AML-193 (cell line): ENCODE data around the gene MRPS7.
"Not testable (repeated sequence)": the region's sequence is repeated elsewhere in the genome, so short reads cannot be mapped to it uniquely, and the experiment has no call there.

ENCODE experiments used
- DNase-seq, 2 experiments: peaks; one replicate each; lab custom pipeline; 2025; lab: John Stamatoyannopoulos, UW

MRPS7 gene

DNA sequence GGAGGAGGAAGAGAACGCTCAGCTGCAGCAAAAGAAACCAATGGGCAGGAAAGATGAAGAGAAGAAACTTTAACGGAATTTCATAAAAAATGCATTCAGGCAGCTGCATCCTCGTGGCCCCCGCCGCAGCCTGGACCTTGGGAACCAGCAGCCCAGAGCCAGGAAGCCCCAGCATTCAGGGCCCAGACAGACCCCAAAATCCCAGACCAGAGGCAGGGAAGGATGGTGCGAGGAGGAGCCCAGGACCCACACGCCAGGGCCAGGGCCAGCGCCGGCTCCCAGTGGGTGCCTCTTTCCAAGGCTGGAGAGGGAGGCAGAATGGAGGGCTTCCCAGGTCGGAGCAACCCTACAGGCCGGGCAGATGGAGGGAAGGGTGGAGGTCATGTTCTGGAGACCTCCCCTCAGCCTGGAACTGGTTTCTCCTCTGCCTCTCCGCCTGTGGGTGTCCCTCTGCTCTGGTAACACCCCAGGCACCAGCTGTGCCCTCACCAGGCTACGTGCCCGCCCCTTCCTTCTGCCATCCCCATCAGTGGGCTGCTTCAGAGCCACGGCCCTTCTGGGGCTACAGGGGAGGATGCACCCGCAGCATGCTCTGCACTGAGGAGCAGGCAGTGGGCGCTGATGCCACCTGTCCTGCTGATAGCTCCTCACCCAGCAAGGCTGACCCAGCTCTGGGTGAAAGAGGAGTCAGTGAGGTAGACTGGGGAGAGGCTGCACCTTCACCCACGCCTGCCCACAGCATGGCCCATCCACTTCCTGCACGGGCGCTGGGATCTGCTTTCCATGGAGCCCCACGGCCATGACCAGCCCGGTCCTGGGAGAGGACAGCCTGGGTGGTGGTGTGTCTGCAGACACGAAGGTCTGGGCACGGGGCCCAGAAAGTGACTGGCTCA lies 10.5 kb downstream of the MRPS7 start:
- DNase-seq = no peak

DNA sequence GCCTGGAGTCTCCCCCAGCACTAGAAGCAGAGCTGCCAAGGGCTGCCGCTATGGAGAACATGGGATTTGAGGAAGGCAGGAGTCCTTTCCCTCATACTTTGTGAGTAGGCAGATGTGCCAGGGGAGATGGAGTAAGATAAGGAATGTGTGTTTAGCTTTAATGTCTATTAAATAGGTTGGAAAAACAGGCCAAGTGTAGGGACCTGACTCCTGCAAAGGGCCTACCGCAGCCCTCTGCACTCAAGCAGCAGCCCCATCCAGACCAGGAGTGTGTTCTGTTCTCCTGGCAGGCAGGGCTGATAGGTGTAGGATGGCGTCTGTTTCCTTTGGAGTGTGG lies 11.1 kb downstream of the MRPS7 start:
- no peak for DNase-seq

DNA sequence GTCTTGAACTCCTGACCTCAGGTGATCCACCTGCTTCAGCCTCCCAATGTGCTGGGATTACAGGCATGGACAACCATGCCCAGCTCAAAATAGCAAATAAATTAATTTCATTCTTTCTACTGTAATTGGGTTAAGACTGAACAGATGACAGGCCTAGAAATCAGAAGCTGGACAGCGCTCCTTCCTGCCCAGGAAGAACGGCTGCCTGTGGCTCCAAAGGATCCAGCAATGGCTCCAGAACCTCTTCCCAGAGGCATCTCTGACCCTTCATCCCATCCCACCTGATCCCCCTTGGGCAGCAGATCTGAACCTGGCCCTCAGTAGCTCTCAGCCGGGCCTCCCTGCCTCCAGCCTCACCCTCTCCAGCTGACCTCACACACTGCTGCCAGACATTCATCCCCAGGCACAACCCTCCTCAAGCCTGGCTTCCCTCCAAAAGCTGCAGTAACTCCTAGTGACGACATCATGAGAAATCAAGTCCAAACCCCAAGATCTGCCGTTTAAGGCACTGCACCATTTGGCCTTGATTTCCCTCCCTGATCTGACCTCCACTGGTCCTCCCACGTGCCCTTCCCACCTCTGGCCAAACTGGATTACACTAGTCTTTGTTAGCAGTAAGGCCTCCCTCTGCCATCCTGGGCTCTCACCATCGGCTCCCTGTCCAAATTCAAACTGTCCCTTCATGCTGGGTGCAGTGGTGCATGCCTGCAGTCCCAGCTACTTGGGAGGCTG lies 12.5 kb downstream of the MRPS7 start:
- DNase-seq = peak in 1 of 2 experiments; percentile 21

DNA sequence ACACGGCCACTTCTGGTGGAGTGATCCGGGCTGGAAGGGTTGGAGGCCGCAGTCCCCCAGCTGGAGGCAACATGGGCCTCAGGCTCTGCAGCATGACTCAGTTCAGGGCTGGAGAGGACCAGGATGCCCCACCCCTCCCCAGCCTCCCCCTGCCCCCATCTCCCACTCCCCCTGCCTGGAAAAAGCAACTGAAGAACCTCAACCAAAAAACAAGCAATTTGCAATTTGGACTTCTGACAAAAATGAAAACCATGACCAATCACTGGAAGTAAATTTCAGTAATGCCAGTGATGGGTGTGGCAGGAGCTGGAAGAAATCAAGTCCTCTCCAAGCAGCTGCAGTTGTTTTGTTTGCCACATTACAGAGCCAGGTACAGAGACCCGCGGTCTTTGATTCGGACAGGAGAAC lies 16.0 kb downstream of the MRPS7 start:
- no peak for DNase-seq

DNA sequence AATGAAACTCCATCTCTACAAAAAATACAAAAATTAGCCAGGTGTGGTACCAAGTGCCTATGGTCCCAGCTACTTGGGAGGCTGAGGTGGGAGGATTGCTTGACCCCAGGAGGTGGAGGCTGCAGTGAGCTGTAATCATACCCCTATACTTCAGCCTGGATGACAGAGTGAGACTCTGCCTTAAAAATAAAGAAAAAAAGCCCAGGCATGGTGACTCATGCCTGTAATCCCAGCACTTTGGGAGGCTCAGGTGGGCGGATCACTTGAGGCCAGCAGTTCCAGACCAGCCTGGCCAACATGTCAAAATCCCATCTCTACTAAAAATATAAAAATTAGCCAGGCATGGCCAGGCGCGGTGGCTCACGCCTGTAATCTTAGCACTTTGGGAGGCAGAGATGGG lies 18.5 kb downstream of the MRPS7 start:
- DNase-seq = not testable (repeated sequence)

DNA sequence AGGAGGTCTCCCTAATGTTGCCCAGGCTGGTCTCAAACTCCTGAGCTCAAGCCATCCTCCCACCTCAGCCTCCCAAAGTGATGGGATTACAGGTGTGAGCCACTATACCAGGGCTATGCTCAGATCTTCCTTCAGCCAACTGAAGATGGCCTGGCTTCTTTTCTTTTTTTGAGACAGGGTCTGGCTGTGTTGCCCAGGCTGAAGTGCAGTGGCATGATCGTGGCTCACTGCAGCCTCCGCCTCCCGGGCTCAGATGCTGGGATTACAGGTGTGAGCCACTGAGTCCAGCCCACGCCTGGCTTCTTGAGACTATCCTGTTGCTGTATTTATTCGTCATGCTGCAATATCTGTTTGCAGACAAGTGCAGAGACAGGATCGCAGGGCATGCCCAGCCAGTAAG lies 23.4 kb downstream of the MRPS7 start:
- no peak for DNase-seq

DNA sequence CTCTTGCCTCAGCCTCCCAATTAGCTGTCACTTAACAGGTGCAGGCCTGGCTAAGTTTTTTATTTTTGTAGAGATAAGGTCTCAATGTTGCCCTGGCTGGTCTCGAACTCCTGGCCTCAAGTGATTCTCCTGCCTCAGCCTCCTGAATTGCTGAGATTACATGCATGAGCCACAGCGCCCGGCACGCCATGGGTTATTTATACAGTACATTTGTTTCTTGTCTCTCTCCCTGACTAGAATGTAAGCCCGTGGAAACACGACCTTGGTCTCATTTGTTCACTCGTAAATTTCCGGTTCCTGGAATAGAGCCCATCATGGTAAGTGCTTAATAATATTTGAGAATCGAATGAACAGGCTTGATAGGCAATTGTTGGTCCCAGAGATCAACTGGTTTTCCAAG lies 25.5 kb downstream of the MRPS7 start:
- DNase-seq = no peak

DNA sequence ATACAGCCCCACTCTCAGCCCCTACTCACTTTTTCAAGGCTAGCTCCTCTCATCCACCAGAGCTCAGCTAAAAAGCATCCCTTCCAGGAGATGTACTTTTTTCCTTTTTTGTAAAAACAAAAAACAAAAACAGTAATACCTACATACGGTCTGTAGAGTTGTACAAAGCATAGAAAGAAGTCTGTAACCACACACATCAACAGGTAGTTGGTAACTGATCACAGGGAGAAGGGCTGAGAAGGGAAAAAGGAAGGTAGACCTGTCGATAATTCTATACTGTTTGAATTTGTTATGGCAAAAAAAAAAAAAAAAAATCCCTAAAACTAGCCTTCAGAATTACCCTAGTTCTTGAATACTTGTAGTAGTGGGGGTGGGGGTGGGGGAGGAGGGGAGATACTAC lies 26.7 kb downstream of the MRPS7 start:
- no peak for DNase-seq

DNA sequence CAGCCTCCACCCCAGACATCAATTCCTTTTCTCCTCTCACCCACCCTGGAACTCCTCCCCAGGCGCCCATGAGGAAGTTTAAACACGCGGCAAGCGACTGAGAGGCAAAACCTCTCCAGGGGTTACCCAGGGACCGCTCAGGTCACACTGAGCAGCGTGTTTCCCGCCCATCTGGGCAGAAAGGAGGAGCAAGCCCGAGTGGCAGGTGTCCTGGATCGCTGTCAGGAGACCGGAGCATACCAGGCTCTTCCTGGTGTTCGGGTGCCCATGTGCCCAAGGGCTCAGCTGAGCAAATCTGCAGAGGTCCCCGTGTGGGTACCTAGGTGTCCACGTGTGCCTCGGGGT lies 27.1 kb downstream of the MRPS7 start:
- peak; percentile 43 to 54 for DNase-seq

DNA sequence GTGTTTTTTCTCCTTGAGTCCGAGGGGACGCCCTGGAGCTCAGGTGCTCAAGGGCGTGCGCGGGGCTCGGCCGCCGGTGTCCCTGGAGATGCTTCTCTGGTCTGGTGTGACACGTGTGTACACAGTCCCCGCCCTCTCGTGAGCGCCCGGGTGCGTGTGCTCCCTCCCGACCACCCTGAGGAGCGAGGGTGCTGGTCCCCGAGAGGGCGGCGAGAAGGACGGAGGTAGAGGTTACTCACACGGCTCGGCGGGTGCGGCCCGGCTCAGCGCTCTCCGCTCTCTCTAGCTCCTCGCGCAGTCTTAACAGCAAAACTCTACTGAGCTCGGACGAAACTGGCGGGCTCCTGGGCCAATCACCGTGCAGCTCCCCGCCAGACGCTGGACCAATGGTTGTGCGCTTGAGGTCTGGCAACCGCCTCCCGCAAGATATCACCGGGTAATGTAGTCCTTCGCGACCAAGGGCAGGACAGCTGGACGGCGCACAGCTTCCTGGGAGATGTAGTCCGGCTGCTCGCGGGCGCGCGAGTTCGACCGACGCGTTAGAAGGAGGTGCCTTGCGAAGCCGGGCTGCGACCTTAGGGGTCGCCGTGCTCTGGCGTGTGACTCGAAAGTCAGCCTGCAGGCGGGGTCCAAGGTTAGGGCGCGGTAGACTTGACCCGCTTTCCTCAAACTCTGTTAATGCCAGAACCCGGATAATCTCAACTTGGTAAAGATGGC lies 27.6 kb downstream of the MRPS7 start, which contains the start of gene SLC25A19:
SLC25A19 (minus strand) TSS at position 319 of the 717 bp plus-strand sequence. CDS start 2,669 bp downstream, outside the sequence.
- DNase-seq = peak; percentile 100

DNA sequence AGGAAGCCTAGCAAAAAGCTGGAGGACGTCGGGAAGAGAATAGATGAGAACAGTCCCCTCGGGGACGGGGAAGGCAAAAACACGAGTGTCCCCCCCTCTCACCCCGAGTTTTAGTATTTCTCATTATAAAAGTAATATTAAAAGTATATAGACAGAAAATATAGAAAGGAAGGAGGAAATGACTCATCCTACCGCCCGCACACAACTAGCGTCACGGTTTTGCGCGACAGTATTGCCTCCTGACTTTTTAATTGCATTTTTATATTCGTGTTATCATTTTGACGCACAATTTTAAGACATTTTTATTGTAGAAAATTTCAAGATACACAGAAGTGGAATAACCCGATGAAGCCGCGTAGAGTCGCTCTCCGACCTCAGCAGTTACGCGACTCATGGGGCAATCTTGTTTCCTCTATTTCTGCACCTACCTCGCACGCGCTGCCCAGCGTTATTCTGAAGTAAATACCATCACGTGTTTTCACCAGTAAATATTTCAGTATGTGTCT lies 28.2 kb downstream of the MRPS7 start:
- DNase-seq = peak; percentile 96 to 97

DNA sequence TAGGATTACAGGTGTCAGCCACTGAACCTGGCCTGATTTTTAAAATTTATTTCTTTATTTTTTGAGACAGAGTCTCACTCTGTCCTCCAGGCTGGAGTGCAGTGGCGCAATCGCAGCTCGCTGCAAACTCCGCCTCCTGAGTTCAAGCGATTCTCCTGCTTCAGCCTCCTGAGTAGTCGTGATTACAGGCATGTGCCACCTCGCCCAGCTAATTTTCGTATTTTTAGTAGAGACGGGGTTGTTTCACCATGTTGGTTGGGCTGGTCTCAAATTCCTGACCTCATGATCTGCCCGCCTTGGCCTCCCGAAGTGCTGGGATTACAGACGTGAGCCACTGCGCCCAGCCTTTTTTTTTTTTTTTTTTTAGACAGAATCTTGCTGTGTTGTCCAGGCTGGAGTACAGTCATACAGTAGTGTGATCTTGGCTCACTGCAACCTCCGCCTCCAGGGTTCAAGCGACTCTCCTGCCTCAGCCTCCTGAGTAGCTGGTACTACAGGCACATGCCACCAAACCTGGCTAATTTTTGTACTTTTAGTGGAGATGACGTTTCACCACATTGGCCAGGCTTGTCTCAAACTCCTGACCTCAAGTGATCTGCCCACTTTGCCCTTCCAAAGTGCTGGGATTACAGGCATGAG lies 31.2 kb downstream of the MRPS7 start:
- DNase-seq = not testable (repeated sequence)

DNA sequence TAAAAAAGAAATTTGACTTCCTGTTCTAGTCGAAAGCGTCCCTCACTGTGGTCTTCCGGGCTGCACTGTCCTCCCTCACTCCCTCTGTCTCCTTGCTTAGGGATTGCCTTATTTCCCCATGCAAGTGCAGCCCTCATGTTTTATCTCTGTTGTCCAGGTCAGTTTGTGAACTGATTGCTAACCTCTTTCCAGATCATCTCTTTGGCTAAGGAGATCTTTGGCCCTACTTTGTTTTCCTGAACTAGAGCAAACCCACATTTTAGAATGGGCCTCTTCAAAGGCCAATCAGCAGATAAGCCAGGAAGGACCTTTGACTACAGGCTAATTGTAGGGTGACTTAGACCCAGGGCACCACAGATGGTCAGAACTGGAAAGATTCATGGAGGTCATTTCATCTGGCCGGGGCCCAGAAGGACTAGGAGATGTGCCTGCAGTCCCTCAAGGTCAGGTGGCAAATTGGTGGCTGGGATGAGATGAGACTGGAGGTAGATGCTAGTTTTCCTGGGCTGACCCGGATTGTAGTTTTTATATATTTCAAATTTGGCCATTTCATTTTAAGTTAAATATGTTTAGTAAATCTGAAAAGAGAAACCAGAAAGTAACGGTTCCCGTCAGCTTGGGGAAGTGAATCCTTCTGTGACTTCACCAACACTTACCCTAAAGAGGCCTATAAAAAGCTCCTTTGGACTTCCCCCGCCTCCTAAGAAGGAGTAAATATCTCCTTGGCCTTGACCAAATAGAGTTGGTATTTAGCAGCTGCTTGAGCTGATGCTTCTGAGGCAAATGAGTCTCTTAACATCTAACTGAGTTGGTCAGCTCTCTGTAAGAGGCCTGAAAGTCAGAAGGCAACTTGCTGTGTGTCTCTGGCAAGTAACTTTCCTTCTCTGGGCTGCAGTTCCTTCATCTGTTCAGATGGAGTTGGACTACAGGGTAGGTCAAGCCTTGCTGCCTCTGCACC lies 33.8 kb downstream of the MRPS7 start:
- no peak for DNase-seq

DNA sequence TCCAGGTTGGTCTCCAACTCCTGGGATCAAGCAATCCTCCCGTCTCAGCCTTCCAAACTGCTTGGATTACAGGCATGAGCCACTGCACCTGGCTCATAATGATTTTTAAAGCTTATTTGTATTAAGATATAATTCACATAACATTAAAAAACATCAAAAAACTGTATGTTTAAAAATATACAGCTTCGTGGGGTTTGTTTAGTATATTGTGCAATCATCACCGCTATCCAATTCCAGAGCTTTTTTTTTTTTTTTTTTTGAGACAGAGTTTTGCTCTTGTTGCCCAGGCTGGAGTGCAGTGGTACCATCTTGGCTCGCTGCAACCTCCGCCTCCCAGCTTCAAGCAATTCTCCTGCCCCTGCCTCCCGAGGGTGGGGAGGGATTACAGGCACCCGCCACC lies 38.6 kb downstream of the MRPS7 start:
- no peak for DNase-seq

DNA sequence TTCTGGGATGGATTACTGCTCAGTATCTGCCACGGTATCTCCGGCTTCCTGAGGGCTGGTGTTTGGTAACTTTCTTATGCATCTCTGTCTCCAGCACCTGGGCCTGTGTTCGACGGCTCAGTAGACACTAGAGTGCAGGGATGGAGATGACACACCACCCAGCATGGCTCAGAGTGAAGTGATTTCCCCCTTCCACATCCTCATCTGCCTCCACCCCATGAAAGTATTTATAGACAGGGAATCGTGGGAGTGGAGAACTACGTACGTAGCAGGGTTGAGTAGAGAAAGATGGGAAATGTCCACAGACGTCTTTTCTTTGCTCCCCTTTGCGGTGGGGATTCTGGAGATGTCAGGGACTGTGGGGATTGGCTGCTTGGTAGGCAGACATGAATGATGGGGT lies 39.4 kb downstream of the MRPS7 start:
- no peak for DNase-seq

DNA sequence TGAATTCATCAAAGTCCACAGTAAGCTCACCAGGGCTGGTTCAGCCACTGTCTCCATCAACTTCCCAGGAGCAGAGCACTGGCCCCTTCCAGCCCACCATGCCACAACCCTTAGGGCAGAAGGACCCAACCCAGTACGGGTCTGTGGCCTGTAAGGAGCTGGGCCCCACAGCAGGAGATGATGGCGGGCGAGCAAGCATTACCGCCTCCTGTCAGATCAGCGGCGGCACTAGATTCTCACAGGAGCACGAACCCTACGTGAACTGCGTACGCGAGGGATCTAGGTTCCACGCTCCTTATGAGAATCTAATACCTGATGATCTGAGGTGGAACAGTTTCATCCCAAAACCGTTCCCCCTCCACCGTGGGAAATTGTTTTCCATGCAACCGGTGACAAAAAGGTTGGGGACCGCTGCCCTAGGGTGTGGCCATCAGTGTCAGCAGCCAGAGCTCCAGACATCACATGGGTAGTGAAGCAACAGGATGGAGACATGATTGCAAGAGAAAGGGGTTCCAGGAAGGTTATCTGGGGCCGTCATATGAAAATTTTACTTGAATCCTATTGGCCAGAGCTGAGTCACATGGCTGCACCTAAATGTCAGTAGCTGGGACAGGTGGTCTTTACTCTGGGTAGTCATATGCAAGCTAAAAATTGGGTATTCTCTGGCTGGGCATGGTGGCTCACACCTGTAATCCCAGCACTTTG lies 40.0 kb downstream of the MRPS7 start:
- no peak for DNase-seq

DNA sequence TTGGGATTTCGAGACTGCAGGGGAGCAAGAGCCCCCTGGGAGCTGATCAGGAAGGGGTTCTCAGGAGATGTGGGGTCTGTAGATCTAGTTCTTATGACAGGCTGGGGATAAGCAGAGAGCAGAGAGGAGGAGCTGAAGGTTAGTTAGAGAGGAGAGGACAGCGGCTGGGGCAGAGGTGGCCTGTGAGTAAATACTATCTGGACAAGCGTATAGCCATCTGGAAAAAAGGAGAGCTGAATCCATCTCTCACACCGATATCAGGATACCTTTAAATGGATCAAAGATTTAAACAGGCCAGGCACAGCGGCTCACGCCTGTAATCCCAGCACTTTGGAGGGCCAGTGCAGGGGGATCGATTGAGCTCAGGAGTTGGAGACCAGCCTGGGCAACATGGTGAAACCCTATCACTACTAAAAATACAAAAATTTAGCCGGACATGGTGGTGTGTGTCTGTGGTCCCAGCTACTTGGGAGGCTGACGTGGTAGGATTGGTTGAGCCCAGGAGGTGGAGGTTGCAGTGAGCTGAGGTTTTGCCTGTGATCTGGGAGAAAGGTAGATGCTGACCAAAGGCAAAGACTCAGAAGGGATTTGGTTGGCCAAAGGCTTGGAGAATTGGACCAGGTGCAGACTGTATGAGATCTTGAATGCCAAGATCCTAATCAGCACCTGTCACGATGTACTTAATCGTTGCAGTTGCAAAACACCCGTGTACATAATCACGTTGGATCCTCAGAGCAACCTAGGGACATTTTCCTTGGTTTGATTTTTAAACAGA lies 46.5 kb downstream of the MRPS7 start:
- no peak for DNase-seq

DNA sequence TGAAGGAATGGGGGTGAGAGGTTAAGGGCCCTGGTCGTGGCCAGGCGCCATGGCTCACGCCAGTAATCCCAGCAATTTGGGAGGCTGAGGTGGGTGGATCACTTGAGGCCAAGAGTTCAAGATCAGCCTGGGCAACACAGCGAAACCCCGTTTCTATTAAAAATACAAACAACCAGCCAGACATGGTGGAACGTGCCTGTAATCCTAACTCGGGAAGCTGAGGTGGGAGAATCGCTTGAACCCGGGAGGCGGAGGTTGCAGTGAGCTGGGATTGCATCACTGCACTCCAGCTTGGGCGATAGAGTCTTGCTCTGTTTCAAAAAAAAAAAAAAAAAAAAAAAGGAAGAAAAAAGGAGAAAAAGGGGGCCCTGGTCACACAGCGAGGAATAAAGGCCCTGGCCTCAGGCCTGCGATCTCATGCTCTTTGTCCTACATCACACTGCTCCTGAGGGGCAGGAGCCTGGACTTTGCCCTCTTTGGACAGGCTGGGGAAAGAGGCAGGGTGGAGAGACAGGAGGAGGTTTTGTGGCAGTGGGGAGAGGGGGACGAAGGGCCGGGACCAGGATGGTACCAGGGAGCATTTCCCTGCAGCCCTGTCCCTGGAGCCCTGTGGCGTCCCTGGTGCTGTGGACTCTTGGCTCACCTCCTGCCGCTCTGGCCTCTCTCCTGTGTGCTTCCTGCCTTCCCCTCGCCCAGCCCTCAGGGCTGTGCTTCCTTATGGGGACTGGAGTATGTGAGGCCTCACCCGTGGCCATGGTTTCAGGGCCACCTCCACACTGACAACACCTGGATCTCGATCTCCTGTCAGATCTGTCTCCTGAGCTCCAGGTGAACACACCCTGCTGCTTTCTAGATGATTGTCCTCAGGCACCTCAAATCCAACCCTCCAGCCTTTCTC lies 47.3 kb downstream of the MRPS7 start:
- DNase-seq = no peak
